Karpas-422 (cell line): Measurements from ENCODE around the gene WDR49. TPM values are rescaled to one million over a fixed set of nuclear protein-coding genes. Genes with fewer than 3 reads are reported as not detected.

Experiments
- DNase-seq: peaks from one replicate; pipeline ENCODE4 v3.0.0-alpha.2; 2015
- H2AFZ ChIP-seq: fragments of 200-600 bp; sonication (generic); 2 replicates; pipeline ENCODE4 v1.6.1; 2014; ENCODE audit warnings: antibody characterized with exemption, low read length, mixed read lengths
- H3K27ac ChIP-seq: fragments of 200-600 bp; sonication (generic); 2 replicates; pipeline ENCODE4 v1.5.1; 2014; ENCODE audit warnings: mild to moderate bottlenecking, low read length, moderate library complexity
- H3K27me3 ChIP-seq: fragments of 200-600 bp; sonication (generic); 2 replicates; pipeline ENCODE4 v1.6.1; 2014; ENCODE audit warnings: low read length, mixed read lengths
- H3K36me3 ChIP-seq: fragments of 200-600 bp; sonication (generic); 2 replicates; pipeline ENCODE4 v1.6.1; 2014; ENCODE audit warnings: low read length, mixed read lengths; ENCODE audit not compliant: insufficient read depth
- H3K4me1 ChIP-seq: fragments of 200-600 bp; sonication (generic); 2 replicates; pipeline ENCODE4 v1.6.1; 2014; ENCODE audit warnings: mild to moderate bottlenecking, low read length, mixed read lengths
- H3K4me2 ChIP-seq: fragments of 200-600 bp; sonication (generic); 2 replicates; pipeline ENCODE4 v1.6.1; 2014; ENCODE audit warnings: low read length, low read depth, mild to moderate bottlenecking; ENCODE audit not compliant: poor library complexity, severe bottlenecking
- H3K4me3 ChIP-seq: fragments of 200-600 bp; sonication (generic); 2 replicates; pipeline ENCODE4 v1.5.1; 2014; ENCODE audit warnings: mild to moderate bottlenecking, antibody characterized with exemption, low read length, mixed read lengths
- H3K79me2 ChIP-seq: fragments of 200-600 bp; sonication (generic); 2 replicates; pipeline ENCODE4 v1.6.1; 2014; ENCODE audit warnings: mild to moderate bottlenecking, low read length, mixed read lengths
- H3K9ac ChIP-seq: fragments of 200-600 bp; sonication (generic); 2 replicates; pipeline ENCODE4 v1.6.0; 2014; ENCODE audit warnings: low read length
- H3K9me2 ChIP-seq: fragments of 200-600 bp; sonication (generic), shearing (Covaris generic); replicated peaks from 2 replicates; pipeline ENCODE4 v1.6.0; 2014; ENCODE audit warnings: mild to moderate bottlenecking, low read length, moderate library complexity; ENCODE audit not compliant: insufficient read depth
- H3K9me3 ChIP-seq: fragments of 300-700, 200-600 bp; sonication (generic); 2 replicates; pipeline ENCODE4 v1.6.1; 2014; ENCODE audit warnings: low read length, mixed read lengths
- H4K20me1 ChIP-seq: fragments of 200-600 bp; sonication (generic); 2 replicates; pipeline ENCODE4 v1.6.1; 2014; ENCODE audit warnings: mild to moderate bottlenecking, antibody characterized with exemption, low read length, low read depth; ENCODE audit not compliant: insufficient read depth
- total RNA-seq: library from RNA; depleted of rRNA; stranded (reverse); fragments of >200 nt; shearing (Covaris generic); gene quantifications from 2 replicates; pipeline ENCODE4 v1.2.3, GENCODE V29; 2014; ENCODE audit warnings: low replicate concordance

Gene WDR49
- total RNA-seq, 1 experiment from 2014 or later: not detected

DNA sequence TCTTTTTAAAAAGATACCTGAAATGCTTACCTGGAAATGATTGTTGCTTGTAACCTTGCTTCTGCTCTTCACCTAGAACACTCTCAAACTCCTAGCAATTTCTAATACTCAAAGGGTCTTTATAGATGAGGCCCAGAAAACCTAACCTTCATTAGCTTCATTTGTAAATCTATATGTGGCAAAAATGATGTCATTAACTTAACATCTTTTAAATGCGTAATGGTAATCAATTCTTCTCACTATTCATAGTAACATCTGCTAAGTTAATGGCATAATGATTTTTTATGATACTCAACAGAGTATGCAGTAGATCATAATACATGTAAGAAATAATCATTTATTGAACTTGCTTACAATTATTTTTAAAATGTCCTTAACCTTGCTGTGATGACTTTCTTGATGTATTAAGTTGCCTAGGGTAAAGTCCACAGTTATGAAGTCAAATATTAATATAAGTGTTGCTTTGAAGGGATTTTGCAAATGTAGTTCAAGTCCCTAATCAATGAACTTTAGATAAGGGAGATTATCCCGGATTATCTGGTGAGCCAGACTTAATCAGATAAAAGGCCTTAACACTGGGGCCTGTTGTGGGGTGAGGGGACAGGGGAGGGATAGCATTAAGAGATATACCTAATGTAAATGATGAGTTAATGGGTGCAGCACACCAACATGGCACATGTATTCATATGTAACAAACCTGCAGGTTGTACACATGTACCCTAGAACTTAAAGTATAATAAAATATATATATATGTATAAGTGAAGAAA lies 169.8 kb downstream of the WDR49 start:
- no peaks in the 10 kb centered on the region for H3K36me3 ChIP-seq
- no peak overlapping the region for H2AFZ ChIP-seq
- no peaks in the 10 kb centered on the region for H3K9me2 ChIP-seq
- H3K9ac ChIP-seq: no peak overlapping the region
- no peak overlapping the region for H3K27ac ChIP-seq
- H3K4me2 ChIP-seq: no peak overlapping the region
- no peaks in the 10 kb centered on the region for H3K9me3 ChIP-seq
- no peak for DNase-seq
- H3K4me3 ChIP-seq: no peak overlapping the region
- H3K4me1 ChIP-seq: no peaks in the 10 kb centered on the region
- H4K20me1 ChIP-seq: no peaks in the 10 kb centered on the region
- no peaks in the 10 kb centered on the region for H3K27me3 ChIP-seq
- H3K79me2 ChIP-seq: no peaks in the 10 kb centered on the region

DNA sequence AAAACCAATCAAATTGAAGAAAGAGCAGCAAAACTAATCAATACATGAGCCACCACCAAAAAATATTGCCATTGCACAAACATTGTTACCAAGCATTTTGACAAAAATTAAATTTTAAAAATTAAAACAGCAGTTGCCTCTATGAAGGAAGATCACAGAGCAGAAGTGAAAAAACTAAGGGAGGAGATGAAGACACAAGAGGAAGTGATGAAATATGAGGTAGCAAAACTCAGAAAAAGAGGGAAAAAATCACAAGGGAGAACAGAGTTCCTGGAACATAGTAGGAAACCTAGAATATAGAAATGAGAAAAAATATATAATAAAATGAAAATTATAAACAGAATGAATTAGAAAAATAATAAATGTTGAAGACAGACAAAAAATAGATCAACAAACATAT lies 172.6 kb downstream of the WDR49 start:
- DNase-seq: no peak
- H3K4me3 ChIP-seq: no peak overlapping the region
- no peak overlapping the region for H2AFZ ChIP-seq
- H3K36me3 ChIP-seq: no peaks in the 10 kb centered on the region
- H3K79me2 ChIP-seq: no peaks in the 10 kb centered on the region
- H3K27ac ChIP-seq: no peak overlapping the region
- H3K4me2 ChIP-seq: no peak overlapping the region
- no peaks in the 10 kb centered on the region for H3K9me3 ChIP-seq
- no peaks in the 10 kb centered on the region for H3K4me1 ChIP-seq
- H3K9ac ChIP-seq: no peak overlapping the region
- no peaks in the 10 kb centered on the region for H3K9me2 ChIP-seq
- no peaks in the 10 kb centered on the region for H4K20me1 ChIP-seq
- no peaks in the 10 kb centered on the region for H3K27me3 ChIP-seq

DNA sequence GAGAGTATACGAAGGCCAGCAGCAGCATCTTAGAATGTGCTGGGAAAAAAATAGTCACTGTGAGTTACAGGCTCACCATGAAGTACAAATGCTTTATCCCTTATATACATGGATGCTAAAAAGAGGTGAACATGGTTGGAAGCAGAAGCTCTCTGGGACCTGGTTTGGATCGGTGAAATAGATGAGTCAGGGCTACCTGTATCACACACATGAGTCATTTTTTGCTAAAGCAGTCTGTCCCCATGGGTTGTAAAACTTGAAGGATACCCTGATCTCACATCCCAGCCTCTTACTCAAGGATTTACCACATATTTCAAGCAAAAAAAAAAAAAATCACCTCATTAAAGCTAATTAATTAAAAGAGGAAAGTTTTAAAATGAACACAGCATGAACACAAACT lies 173.0 kb downstream of the WDR49 start:
- H3K27me3 ChIP-seq: no peaks in the 10 kb centered on the region
- no peaks in the 10 kb centered on the region for H4K20me1 ChIP-seq
- no peaks in the 10 kb centered on the region for H3K36me3 ChIP-seq
- H3K9me3 ChIP-seq: no peaks in the 10 kb centered on the region
- no peak overlapping the region for H2AFZ ChIP-seq
- no peaks in the 10 kb centered on the region for H3K9me2 ChIP-seq
- H3K4me1 ChIP-seq: no peaks in the 10 kb centered on the region
- H3K9ac ChIP-seq: no peak overlapping the region
- no peaks in the 10 kb centered on the region for H3K79me2 ChIP-seq
- no peak overlapping the region for H3K4me3 ChIP-seq
- DNase-seq: no peak
- H3K27ac ChIP-seq: no peak overlapping the region
- H3K4me2 ChIP-seq: no peak overlapping the region

DNA sequence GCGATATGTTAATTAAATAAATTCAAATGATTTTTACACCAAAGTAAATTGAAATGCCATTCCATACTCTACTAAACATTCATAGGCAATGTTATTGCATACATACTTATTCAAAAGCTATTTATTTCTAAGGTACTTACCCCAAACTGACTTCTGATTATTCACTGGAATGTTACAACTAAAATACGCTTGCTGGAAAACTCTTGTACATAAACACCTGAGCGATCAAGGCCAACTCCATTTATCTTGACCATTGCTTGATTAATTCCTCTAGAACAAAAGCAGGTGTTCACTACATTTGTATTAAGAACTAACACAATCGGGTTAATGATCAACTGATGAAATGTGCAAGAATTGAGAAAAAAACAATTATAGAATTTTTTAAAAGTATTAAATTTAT lies 179.9 kb downstream of the WDR49 start, which contains the start of gene SERPINI2:
SERPINI2 (minus strand) TSS at position 180 of the 400 bp plus-strand sequence. CDS start 2,208 bp downstream, outside the sequence.
- H3K4me2 ChIP-seq: no peak within 1 kb of the TSS
- no peak within 1 kb of the TSS for H3K27ac ChIP-seq
- H3K4me3 ChIP-seq: no peak within 1 kb of the TSS
- H3K36me3 ChIP-seq: no peaks in the 10 kb centered on the region
- no peaks in the 10 kb centered on the region for H3K27me3 ChIP-seq
- no peak within 1 kb of the TSS for H2AFZ ChIP-seq
- no peaks in the 10 kb centered on the region for H4K20me1 ChIP-seq
- H3K79me2 ChIP-seq: no peaks in the 10 kb centered on the region
- H3K9me3 ChIP-seq: no peaks in the 10 kb centered on the region
- H3K9me2 ChIP-seq: no peaks in the 10 kb centered on the region
- H3K4me1 ChIP-seq: no peaks in the 10 kb centered on the region
- no peak for DNase-seq
- no peak within 1 kb of the TSS for H3K9ac ChIP-seq

DNA sequence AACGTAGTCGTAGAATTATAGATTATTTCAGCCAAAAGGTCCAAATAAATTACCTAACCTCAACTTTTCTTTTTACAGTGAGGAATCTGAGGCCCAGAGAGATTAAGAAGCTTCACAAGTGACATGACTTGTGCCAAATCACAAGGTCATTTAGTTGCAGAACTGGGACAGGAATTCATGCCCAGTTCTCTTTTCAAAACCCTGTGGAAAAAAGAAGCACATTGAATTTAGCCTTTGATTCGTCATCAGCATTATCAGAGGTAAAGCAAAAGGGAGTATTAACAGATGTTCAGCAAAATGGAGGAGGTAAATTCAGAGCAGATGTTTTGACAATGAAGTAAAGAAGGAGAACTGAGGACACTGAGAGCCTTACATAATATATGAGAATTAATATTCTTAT lies 184.4 kb downstream of the WDR49 start:
- H3K4me2 ChIP-seq: no peak overlapping the region
- no peak overlapping the region for H2AFZ ChIP-seq
- no peak overlapping the region for H3K27ac ChIP-seq
- no peaks in the 10 kb centered on the region for H3K4me1 ChIP-seq
- no peaks in the 10 kb centered on the region for H4K20me1 ChIP-seq
- no peaks in the 10 kb centered on the region for H3K9me2 ChIP-seq
- H3K36me3 ChIP-seq: no peaks in the 10 kb centered on the region
- H3K27me3 ChIP-seq: no peaks in the 10 kb centered on the region
- no peak overlapping the region for H3K9ac ChIP-seq
- H3K4me3 ChIP-seq: no peak overlapping the region
- no peaks in the 10 kb centered on the region for H3K9me3 ChIP-seq
- DNase-seq: no peak
- no peaks in the 10 kb centered on the region for H3K79me2 ChIP-seq

DNA sequence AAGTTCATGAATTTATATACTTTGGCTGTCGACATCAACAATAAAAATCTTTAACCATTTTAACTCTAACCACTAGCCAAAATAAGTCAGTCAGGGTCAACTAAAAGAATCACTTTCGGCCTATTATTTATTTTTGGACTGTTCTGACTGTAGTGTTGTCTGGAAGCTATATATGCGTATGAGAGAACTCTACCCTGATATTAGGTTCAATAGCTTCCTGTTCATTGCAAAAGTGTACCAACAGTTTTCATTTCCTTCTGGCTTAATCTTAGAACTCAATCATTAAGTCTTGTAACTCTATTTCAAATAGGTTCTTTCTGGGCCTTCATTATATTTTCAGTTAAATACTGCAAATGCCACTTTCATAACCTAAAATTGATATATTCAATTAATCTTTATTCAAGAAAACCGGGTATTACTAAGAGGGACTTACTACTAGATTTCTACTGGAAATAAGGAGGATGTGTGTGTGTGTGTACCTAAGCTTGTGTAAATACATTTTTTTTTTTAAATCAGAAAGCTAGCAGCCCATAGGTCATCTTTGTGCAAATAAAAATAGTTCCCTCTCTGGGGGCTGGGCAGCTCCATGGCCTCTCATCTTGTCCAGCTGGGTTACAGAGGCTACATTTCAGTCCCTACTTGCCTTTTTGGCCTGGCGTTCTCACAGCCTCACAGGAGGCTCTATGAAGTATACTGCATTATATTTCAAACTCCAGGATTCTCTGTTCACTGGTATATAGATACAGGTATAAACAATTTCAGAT lies 185.7 kb downstream of the WDR49 start:
- DNase-seq: no peak
- Histone ChIP-seq H3K4me1 (no peaks in the 10 kb centered on the region), H3K79me2 (no peaks in the 10 kb centered on the region), H3K36me3 (no peaks in the 10 kb centered on the region), H3K27ac (no peak overlapping the region), H2AFZ (no peak overlapping the region), H3K4me3 (no peak overlapping the region), H4K20me1 (no peaks in the 10 kb centered on the region), H3K9ac (no peak overlapping the region), H3K4me2 (no peak overlapping the region), H3K9me3 (no peaks in the 10 kb centered on the region), H3K9me2 (no peaks in the 10 kb centered on the region), H3K27me3 (no peaks in the 10 kb centered on the region)

DNA sequence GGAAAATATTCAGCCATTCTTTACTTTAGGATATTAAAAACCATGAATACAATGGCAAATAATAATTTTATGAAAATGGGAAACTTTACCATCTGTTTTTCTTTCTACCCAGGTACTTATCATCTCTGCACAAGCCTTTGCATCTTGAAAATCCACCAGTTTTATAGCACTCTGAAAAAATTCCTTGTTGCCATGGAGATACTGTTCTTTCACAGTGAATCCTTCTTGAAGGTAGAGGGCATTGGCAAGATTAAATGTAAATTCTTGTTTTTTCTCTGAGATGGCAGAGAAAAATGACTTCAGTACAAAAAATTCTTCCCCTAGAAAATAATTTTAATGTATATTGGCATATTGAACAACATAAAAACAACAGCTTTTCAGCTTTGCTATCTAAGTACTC lies 186.8 kb downstream of the WDR49 start:
- Histone ChIP-seq H2AFZ (no peak overlapping the region), H3K9ac (no peak overlapping the region), H3K27me3 (no peaks in the 10 kb centered on the region), H4K20me1 (no peaks in the 10 kb centered on the region), H3K4me2 (no peak overlapping the region), H3K27ac (no peak overlapping the region), H3K4me1 (no peaks in the 10 kb centered on the region), H3K79me2 (no peaks in the 10 kb centered on the region), H3K4me3 (no peak overlapping the region), H3K9me2 (no peaks in the 10 kb centered on the region), H3K36me3 (no peaks in the 10 kb centered on the region), H3K9me3 (no peaks in the 10 kb centered on the region)
- no peak for DNase-seq

DNA sequence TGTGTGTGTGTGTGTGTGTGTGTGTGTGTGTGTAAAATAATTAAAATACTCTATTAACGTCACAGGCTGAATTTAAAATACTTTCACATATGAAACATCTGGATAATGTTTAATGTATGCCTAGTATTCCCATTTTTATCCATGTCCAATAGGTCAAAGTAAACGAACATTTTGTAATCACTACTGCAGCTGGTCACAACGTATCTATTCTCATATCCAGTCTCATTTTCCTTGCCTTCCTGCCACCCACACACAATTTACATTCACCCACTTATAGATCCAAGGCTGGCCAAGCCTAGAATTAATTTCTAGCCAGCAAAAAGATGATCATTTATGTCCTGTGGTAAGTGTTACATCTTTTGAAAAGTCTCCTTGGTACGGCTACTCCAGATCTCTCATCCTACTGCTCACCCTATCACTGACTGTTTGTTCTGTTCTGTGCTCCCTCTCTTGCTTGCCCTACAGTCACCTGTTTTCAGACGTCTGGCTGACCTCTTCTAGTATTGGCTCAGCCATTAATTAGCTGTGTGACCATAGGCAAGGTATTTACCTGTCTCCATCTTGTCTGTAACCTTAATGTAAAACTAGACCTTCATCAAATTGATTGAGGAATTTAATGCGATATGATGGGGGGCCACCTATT lies 197.5 kb downstream of the WDR49 start:
- Histone ChIP-seq H3K9me3 (no peaks in the 10 kb centered on the region), H3K36me3 (no peaks in the 10 kb centered on the region), H3K4me2 (no peak overlapping the region), H2AFZ (no peak overlapping the region), H3K9ac (no peak overlapping the region), H4K20me1 (no peaks in the 10 kb centered on the region), H3K27ac (no peak overlapping the region), H3K4me3 (no peak overlapping the region), H3K79me2 (no peaks in the 10 kb centered on the region), H3K27me3 (no peaks in the 10 kb centered on the region), H3K9me2 (no peaks in the 10 kb centered on the region), H3K4me1 (no peaks in the 10 kb centered on the region)
- DNase-seq: no peak
